H9 (cell line): ENCODE data around the gene INSYN2B. TPM values are rescaled to one million over a fixed set of nuclear protein-coding genes. Genes with fewer than 3 reads are reported as not detected.

Experiments used
- DNase-seq: peaks from one replicate; pipeline ENCODE4 v3.0.0-alpha.2; 2017
- H2AFZ ChIP-seq: one replicate; pipeline ENCODE4 v1.6.1; 2013; ENCODE audit warnings: mild to moderate bottlenecking, low read length, control low read depth, moderate library complexity
- H2AK5ac ChIP-seq: 2 replicates; pipeline ENCODE4 v1.6.1; 2013; ENCODE audit warnings: low read length, control low read depth, mixed read lengths; ENCODE audit not compliant: insufficient read length
- H2BK120ac ChIP-seq: one replicate; pipeline ENCODE4 v1.6.1; 2013; ENCODE audit warnings: low read depth, mild to moderate bottlenecking, low read length, control low read depth, inconsistent platforms; ENCODE audit not compliant: poor library complexity, severe bottlenecking
- H2BK12ac ChIP-seq: 2 replicates; pipeline ENCODE4 v1.6.1; 2013; ENCODE audit warnings: low read length, control low read depth, mixed read lengths, low read depth; ENCODE audit not compliant: insufficient read length
- H2BK15ac ChIP-seq: 2 replicates; pipeline ENCODE4 v1.6.1; 2013; ENCODE audit warnings: low read depth, low read length, control low read depth
- H2BK20ac ChIP-seq: one replicate; pipeline ENCODE4 v1.6.1; 2013; ENCODE audit warnings: low read depth, mild to moderate bottlenecking, low read length, control low read depth, inconsistent platforms; ENCODE audit not compliant: poor library complexity, severe bottlenecking
- H2BK5ac ChIP-seq: 2 replicates; pipeline ENCODE4 v1.6.1; 2013; ENCODE audit warnings: low read length, control low read depth, mixed read lengths; ENCODE audit not compliant: insufficient read length
- H3K14ac ChIP-seq: 2 replicates; pipeline ENCODE4 v1.6.1; 2013; ENCODE audit warnings: low read length, control low read depth; ENCODE audit not compliant: insufficient read depth
- H3K18ac ChIP-seq: 2 replicates; pipeline ENCODE4 v1.6.1; 2013; ENCODE audit warnings: low read depth, mild to moderate bottlenecking, mixed read lengths, low read length, control low read depth; ENCODE audit not compliant: insufficient read length
- H3K23ac ChIP-seq: 2 replicates; pipeline ENCODE4 v1.6.1; 2013; ENCODE audit warnings: low read length, control low read depth, mixed read lengths, low read depth; ENCODE audit not compliant: insufficient read length
- H3K23me2 ChIP-seq: 2 replicates; pipeline ENCODE4 v1.6.1; 2013; ENCODE audit warnings: low read depth, mild to moderate bottlenecking, mixed read lengths, low read length, control low read depth; ENCODE audit not compliant: insufficient read length, poor library complexity, severe bottlenecking
- H3K27ac ChIP-seq: 2 replicates; pipeline ENCODE4 v1.5.1; 2013; ENCODE audit warnings: low read length, control low read depth, mixed read lengths, low read depth; ENCODE audit not compliant: insufficient read length
- H3K27me3 ChIP-seq: 2 replicates; pipeline ENCODE4 v1.6.1; 2013; ENCODE audit warnings: low read length, control low read depth, inconsistent platforms; ENCODE audit not compliant: insufficient read depth
- H3K4ac ChIP-seq: 2 replicates; pipeline ENCODE4 v1.6.1; 2013; ENCODE audit warnings: low read depth, mild to moderate bottlenecking, control low read depth, inconsistent platforms, low read length, moderate library complexity
- H3K4me1 ChIP-seq: 2 replicates; pipeline ENCODE4 v1.6.1; 2013; ENCODE audit warnings: low read length, control low read depth, inconsistent platforms; ENCODE audit not compliant: insufficient read depth
- H3K4me2 ChIP-seq: 2 replicates; pipeline ENCODE4 v1.6.1; 2013; ENCODE audit warnings: low read length, control low read depth, mixed read lengths; ENCODE audit not compliant: insufficient read length, insufficient read depth
- H3K56ac ChIP-seq: 2 replicates; pipeline ENCODE4 v1.6.1; 2013; ENCODE audit warnings: low read depth, mild to moderate bottlenecking, mixed read lengths, low read length, control low read depth; ENCODE audit not compliant: insufficient read length
- H3K79me1 ChIP-seq: 2 replicates; pipeline ENCODE4 v1.6.1; 2013; ENCODE audit warnings: low read depth, mild to moderate bottlenecking, moderate library complexity, low read length, control low read depth, inconsistent platforms; ENCODE audit not compliant: insufficient read depth, poor library complexity, severe bottlenecking
- H3K79me2 ChIP-seq: 2 replicates; pipeline ENCODE4 v1.6.1; 2013; ENCODE audit warnings: low read length, control low read depth, inconsistent platforms; ENCODE audit not compliant: insufficient read depth
- H3K9ac ChIP-seq: 2 replicates; pipeline ENCODE4 v1.6.1; 2013; ENCODE audit warnings: low read length, control low read depth, mixed read lengths; ENCODE audit not compliant: insufficient read length; ENCODE audit errors: extremely low read depth
- H3K9me3 ChIP-seq: one replicate; pipeline ENCODE4 v1.6.1; 2013; ENCODE audit warnings: low read depth, low read length, inconsistent platforms; ENCODE audit not compliant: control insufficient read depth
- H3T11ph ChIP-seq: one replicate; pipeline ENCODE4 v1.6.1; 2013; ENCODE audit warnings: mild to moderate bottlenecking, low read length, control low read depth, inconsistent platforms
- H4K20me1 ChIP-seq: one replicate; pipeline ENCODE4 v1.6.1; 2013; ENCODE audit not compliant: control insufficient read depth, insufficient read length, insufficient read depth
- H4K5ac ChIP-seq: 2 replicates; pipeline ENCODE4 v1.6.1; 2013; ENCODE audit warnings: low read depth, mild to moderate bottlenecking, mixed read lengths, low read length, control low read depth; ENCODE audit not compliant: insufficient read length
- H4K8ac ChIP-seq: replicated peaks from 2 replicates; pipeline ENCODE4 v1.6.1; 2013; ENCODE audit warnings: low read length, control low read depth, mixed read lengths, low read depth; ENCODE audit not compliant: insufficient read length
- H4K91ac ChIP-seq: 2 replicates; pipeline ENCODE4 v1.6.1; 2013; ENCODE audit warnings: low read depth, mild to moderate bottlenecking, moderate library complexity, mixed read lengths, low read length, control low read depth; ENCODE audit not compliant: insufficient read length
- H3K27ac Mint-ChIP-seq, 3 experiments: 2 replicates in 2 of 3; 3 replicates in 1 of 3; pipeline ENCODE4 v1.8.0; 2020 to 2021; ENCODE audit warnings: mixed read lengths in 3 of 3, mild to moderate bottlenecking in 1 of 3, moderate library complexity in 1 of 3
- H3K27me3 Mint-ChIP-seq: 2 replicates; pipeline ENCODE4 v1.8.0; 2021; ENCODE audit warnings: low read depth, mild to moderate bottlenecking, moderate library complexity, mixed read lengths
- H3K36me3 Mint-ChIP-seq, 3 experiments: 2 replicates in 2 of 3; 3 replicates in 1 of 3; pipeline ENCODE4 v1.8.0; 2020 to 2021; ENCODE audit warnings: low read depth in 3 of 3, mixed read lengths in 3 of 3; ENCODE audit not compliant: insufficient read depth in 1 of 3
- H3K4me1 Mint-ChIP-seq, 2 experiments: 2 replicates each; pipeline ENCODE4 v1.8.0; 2020; ENCODE audit warnings: mixed read lengths in 2 of 2
- H3K4me3 Mint-ChIP-seq, 2 experiments: 2 replicates in 1 of 2; 3 replicates in 1 of 2; pipeline ENCODE4 v1.8.0; 2020 to 2021; ENCODE audit warnings: mild to moderate bottlenecking in 2 of 2, mixed read lengths in 2 of 2, moderate library complexity in 1 of 2
- H3K9me3 Mint-ChIP-seq, 2 experiments: 2 replicates in 1 of 2; 3 replicates in 1 of 2; pipeline ENCODE4 v1.8.0; 2020; ENCODE audit warnings: mild to moderate bottlenecking in 2 of 2, mixed read lengths in 2 of 2, moderate library complexity in 1 of 2
- WGBS: extraction: QIAGEN DNeasy Blood & Tissue Kit; methylation state at CpG from one replicate; pipeline ENCODE4 v1.1.7; 2013; ENCODE audit warnings: missing lambda C conversion rate, low lambda C conversion rate, mixed read lengths; ENCODE audit not compliant: insufficient read length; ENCODE audit errors: extremely low coverage; 5-methylcytosine and 5-hydroxymethylcytosine counted together
- total RNA-seq: library from RNA; stranded (reverse); gene quantifications from 2 replicates; pipeline ENCODE4 v1.2.1, GENCODE V29; 2021
- TF ChIP-seq, protein P1 (sequence below): fragments of 200-600 bp; sonication (generic); conservative IDR thresholded peaks from 3 replicates; pipeline ENCODE4 v1.8.0; 2021; ENCODE audit warnings: antibody characterized with exemption, mild to moderate bottlenecking

The INSYN2B gene
- total RNA-seq, 1 experiment from 2014 or later = not detected

DNA sequence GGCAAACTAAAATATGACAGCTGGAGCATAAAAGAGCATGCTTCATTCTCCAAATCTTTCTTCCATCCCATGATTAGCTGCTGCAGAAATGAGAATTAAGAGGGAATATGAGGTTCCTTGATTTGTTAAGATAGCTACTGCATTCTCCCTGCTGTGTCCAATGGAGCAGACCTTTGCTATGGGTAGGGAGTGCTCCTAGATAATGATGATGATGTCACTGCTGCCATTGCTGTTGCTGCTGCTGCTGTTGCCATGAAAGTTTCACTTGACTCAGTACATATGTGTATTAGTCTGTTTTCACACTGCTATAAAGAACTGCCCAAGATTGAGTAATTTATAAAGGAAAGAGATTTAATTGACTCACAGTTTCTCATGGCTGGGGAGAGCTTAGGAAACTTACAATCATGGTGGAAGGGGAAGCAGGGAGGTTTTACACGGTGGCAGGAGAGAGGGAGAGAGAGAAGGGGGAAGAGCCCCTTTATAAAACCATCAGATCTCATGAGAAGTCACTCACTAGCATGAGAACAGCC lies 128.9 kb downstream of the INSYN2B start:
- H4K5ac ChIP-seq = no peak overlapping the region
- no peak overlapping the region for H3K56ac ChIP-seq
- H3K9me3 ChIP-seq = peaks cover 7% of the 10 kb centered on the region
- Mint-ChIP-seq H3K4me1 (no peaks in the 10 kb centered on the region), H3K36me3 (peaks cover 6 to 15% (median 13%) of the 10 kb centered on the region in 3 experiments; a peak in 6 of 7 replicates), H3K27ac (no peak overlapping the region), H3K9me3 (peaks cover 23% of the 10 kb centered on the region in 2 experiments), H3K27me3 (peaks cover 1% of the 10 kb centered on the region), H3K4me3 (no peak overlapping the region)
- H2BK12ac ChIP-seq = no peak overlapping the region
- TF ChIP-seq, protein P1, sequence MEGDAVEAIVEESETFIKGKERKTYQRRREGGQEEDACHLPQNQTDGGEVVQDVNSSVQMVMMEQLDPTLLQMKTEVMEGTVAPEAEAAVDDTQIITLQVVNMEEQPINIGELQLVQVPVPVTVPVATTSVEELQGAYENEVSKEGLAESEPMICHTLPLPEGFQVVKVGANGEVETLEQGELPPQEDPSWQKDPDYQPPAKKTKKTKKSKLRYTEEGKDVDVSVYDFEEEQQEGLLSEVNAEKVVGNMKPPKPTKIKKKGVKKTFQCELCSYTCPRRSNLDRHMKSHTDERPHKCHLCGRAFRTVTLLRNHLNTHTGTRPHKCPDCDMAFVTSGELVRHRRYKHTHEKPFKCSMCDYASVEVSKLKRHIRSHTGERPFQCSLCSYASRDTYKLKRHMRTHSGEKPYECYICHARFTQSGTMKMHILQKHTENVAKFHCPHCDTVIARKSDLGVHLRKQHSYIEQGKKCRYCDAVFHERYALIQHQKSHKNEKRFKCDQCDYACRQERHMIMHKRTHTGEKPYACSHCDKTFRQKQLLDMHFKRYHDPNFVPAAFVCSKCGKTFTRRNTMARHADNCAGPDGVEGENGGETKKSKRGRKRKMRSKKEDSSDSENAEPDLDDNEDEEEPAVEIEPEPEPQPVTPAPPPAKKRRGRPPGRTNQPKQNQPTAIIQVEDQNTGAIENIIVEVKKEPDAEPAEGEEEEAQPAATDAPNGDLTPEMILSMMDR = no peak
- H3T11ph ChIP-seq = no peak overlapping the region
- H2BK20ac ChIP-seq = no peak overlapping the region
- no CpG with 5 or more reads among the region's 1 CpG for WGBS
- no peak overlapping the region for H2BK15ac ChIP-seq
- H3K27ac ChIP-seq = no peak overlapping the region
- no peaks in the 10 kb centered on the region for H3K79me1 ChIP-seq
- no peak overlapping the region for H3K14ac ChIP-seq
- no peak overlapping the region for H2AFZ ChIP-seq
- no peaks in the 10 kb centered on the region for H3K4me1 ChIP-seq
- H3K79me2 ChIP-seq = no peaks in the 10 kb centered on the region
- H3K18ac ChIP-seq = no peak overlapping the region
- H3K23ac ChIP-seq = no peak overlapping the region
- H4K20me1 ChIP-seq = no peaks in the 10 kb centered on the region
- H3K4ac ChIP-seq = no peak overlapping the region
- no peaks in the 10 kb centered on the region for H3K27me3 ChIP-seq
- no peak overlapping the region for H3K4me2 ChIP-seq
- DNase-seq = no peak
- no peak overlapping the region for H4K91ac ChIP-seq
- H4K8ac ChIP-seq = no peak overlapping the region
- no peak overlapping the region for H3K9ac ChIP-seq
- no peak overlapping the region for H2BK120ac ChIP-seq
- no peaks in the 10 kb centered on the region for H3K23me2 ChIP-seq
- H2AK5ac ChIP-seq = no peak overlapping the region
- no peak overlapping the region for H2BK5ac ChIP-seq
